ENCODE data around the gene GID4.

- TF ChIP-seq SIN3A (IDR thresholded peaks at IDR 0.05; ENCODE audit: borderline replicate concordance, insufficient read depth, low read length) (no peak), REST (IDR thresholded peaks at IDR 0.05; ENCODE audit: insufficient read depth in 1 of 2, low read depth in 2 of 2, low read length in 2 of 2) (no peak), TAF1 (IDR thresholded peaks at IDR 0.05; ENCODE audit: borderline replicate concordance, insufficient read depth, low read length) (no peak), POLR2AphosphoS5 (IDR thresholded peaks at IDR 0.05; ENCODE audit: low read depth, low read length) (no peak)
These were observed 55.2 kb downstream of the GID4 start for GRCh38 chr17:18094409-18094807.
